Measurements from ENCODE around the gene ALK.

Gene ALK

GRCh38 chr2:29401994-29402393 lies 519.4 kb downstream of the ALK start:
- Histone ChIP-seq H3K9ac (ENCODE audit: low read length) (no peak overlapping the region), H3K36me3 (ENCODE audit: control insufficient read depth, low read depth, low read length) (no peaks in the 10 kb centered on the region), H3K4me1 (ENCODE audit: control insufficient read depth, low read depth, low read length) (peaks cover 6% of the 10 kb centered on the region), H3K9me3 (ENCODE audit: control insufficient read depth, low read depth, low read length) (no peaks in the 10 kb centered on the region), H3K27ac (ENCODE audit: low read length) (no peak overlapping the region), H3K27me3 (ENCODE audit: control insufficient read depth, insufficient read depth, low read length) (no peaks in the 10 kb centered on the region), H3K4me3 (ENCODE audit: low read length) (no peak overlapping the region)

GRCh38 chr2:29400930-29401653 lies 520.3 kb downstream of the ALK start:
- H3K27me3 ChIP-seq (ENCODE audit: control insufficient read depth, insufficient read depth, low read length), result no peaks in the 10 kb centered on the region
- no peaks in the 10 kb centered on the region for H3K9me3 ChIP-seq (ENCODE audit: control insufficient read depth, low read depth, low read length)
- no peak overlapping the region for H3K4me3 ChIP-seq (ENCODE audit: low read length)
- no peaks in the 10 kb centered on the region for H3K36me3 ChIP-seq (ENCODE audit: control insufficient read depth, low read depth, low read length)
- no peak overlapping the region for H3K27ac ChIP-seq (ENCODE audit: low read length)
- no peak overlapping the region for H3K9ac ChIP-seq (ENCODE audit: low read length)
- peaks cover 6% of the 10 kb centered on the region for H3K4me1 ChIP-seq (ENCODE audit: control insufficient read depth, low read depth, low read length)

GRCh38 chr2:29398384-29399237 lies 522.8 kb downstream of the ALK start:
- no peaks in the 10 kb centered on the region for H3K36me3 ChIP-seq (ENCODE audit: control insufficient read depth, low read depth, low read length)

GRCh38 chr2:29397713-29398112 lies 523.7 kb downstream of the ALK start:
- Histone ChIP-seq H3K36me3 (ENCODE audit: control insufficient read depth, low read depth, low read length) (no peaks in the 10 kb centered on the region), H3K9me3 (ENCODE audit: control insufficient read depth, low read depth, low read length) (no peaks in the 10 kb centered on the region), H3K4me3 (ENCODE audit: low read length) (no peak overlapping the region), H3K27me3 (ENCODE audit: control insufficient read depth, insufficient read depth, low read length) (no peaks in the 10 kb centered on the region), H3K9ac (ENCODE audit: low read length) (no peak overlapping the region), H3K27ac (ENCODE audit: low read length) (no peak overlapping the region), H3K4me1 (ENCODE audit: control insufficient read depth, low read depth, low read length) (peaks cover 11% of the 10 kb centered on the region)

More at GRCh38 chr2:29398384-29399237, 522.8 kb downstream of the ALK start:
- Histone ChIP-seq H3K9ac (ENCODE audit: low read length) (no peak overlapping the region), H3K9me3 (ENCODE audit: control insufficient read depth, low read depth, low read length) (no peaks in the 10 kb centered on the region), H3K27me3 (ENCODE audit: control insufficient read depth, insufficient read depth, low read length) (no peaks in the 10 kb centered on the region), H3K27ac (ENCODE audit: low read length) (no peak overlapping the region), H3K4me3 (ENCODE audit: low read length) (no peak overlapping the region), H3K4me1 (ENCODE audit: control insufficient read depth, low read depth, low read length) (peaks cover 11% of the 10 kb centered on the region)

GRCh38 chr2:29397039-29397438 lies 524.3 kb downstream of the ALK start:
- Histone ChIP-seq H3K27ac (ENCODE audit: low read length) (no peak overlapping the region), H3K4me3 (ENCODE audit: low read length) (no peak overlapping the region), H3K9me3 (ENCODE audit: control insufficient read depth, low read depth, low read length) (no peaks in the 10 kb centered on the region), H3K27me3 (ENCODE audit: control insufficient read depth, insufficient read depth, low read length) (no peaks in the 10 kb centered on the region), H3K36me3 (ENCODE audit: control insufficient read depth, low read depth, low read length) (no peaks in the 10 kb centered on the region), H3K4me1 (ENCODE audit: control insufficient read depth, low read depth, low read length) (peaks cover 11% of the 10 kb centered on the region), H3K9ac (ENCODE audit: low read length) (no peak overlapping the region)

- H3K9ac ChIP-seq (ENCODE audit: low read length), result no peak overlapping the region
- H3K36me3 ChIP-seq (ENCODE audit: control insufficient read depth, low read depth, low read length), result no peaks in the 10 kb centered on the region
- no peaks in the 10 kb centered on the region for H3K9me3 ChIP-seq (ENCODE audit: control insufficient read depth, low read depth, low read length)
- peaks cover 11% of the 10 kb centered on the region for H3K4me1 ChIP-seq (ENCODE audit: control insufficient read depth, low read depth, low read length)
- H3K4me3 ChIP-seq (ENCODE audit: low read length), result no peak overlapping the region
- H3K27me3 ChIP-seq (ENCODE audit: control insufficient read depth, insufficient read depth, low read length), result no peaks in the 10 kb centered on the region
- H3K27ac ChIP-seq (ENCODE audit: low read length), result no peak overlapping the region
These were observed 526.4 kb downstream of the ALK start for GRCh38 chr2:29394981-29395350.

- Histone ChIP-seq H3K9ac (ENCODE audit: low read length) (no peak overlapping the region), H3K4me1 (ENCODE audit: control insufficient read depth, low read depth, low read length) (peaks cover 11% of the 10 kb centered on the region), H3K9me3 (ENCODE audit: control insufficient read depth, low read depth, low read length) (no peaks in the 10 kb centered on the region)
These were observed 526.9 kb downstream of the ALK start for GRCh38 chr2:29394311-29394980.

GRCh38 chr2:29393676-29394075 lies 527.7 kb downstream of the ALK start:
- Histone ChIP-seq H3K4me1 (ENCODE audit: control insufficient read depth, low read depth, low read length) (peaks cover 10% of the 10 kb centered on the region), H3K9ac (ENCODE audit: low read length) (no peak overlapping the region), H3K9me3 (ENCODE audit: control insufficient read depth, low read depth, low read length) (no peaks in the 10 kb centered on the region), H3K36me3 (ENCODE audit: control insufficient read depth, low read depth, low read length) (no peaks in the 10 kb centered on the region), H3K27ac (ENCODE audit: low read length) (no peak overlapping the region), H3K27me3 (ENCODE audit: control insufficient read depth, insufficient read depth, low read length) (no peaks in the 10 kb centered on the region), H3K4me3 (ENCODE audit: low read length) (no peak overlapping the region)

More at GRCh38 chr2:29394311-29394980, 526.9 kb downstream of the ALK start:
- Histone ChIP-seq H3K36me3 (ENCODE audit: control insufficient read depth, low read depth, low read length) (no peaks in the 10 kb centered on the region), H3K27me3 (ENCODE audit: control insufficient read depth, insufficient read depth, low read length) (no peaks in the 10 kb centered on the region), H3K4me3 (ENCODE audit: low read length) (no peak overlapping the region), H3K27ac (ENCODE audit: low read length) (no peak overlapping the region)

GRCh38 chr2:29392774-29393173 lies 528.6 kb downstream of the ALK start:
- Histone ChIP-seq H3K9ac (ENCODE audit: low read length) (no peak overlapping the region), H3K27ac (ENCODE audit: low read length) (no peak overlapping the region), H3K9me3 (ENCODE audit: control insufficient read depth, low read depth, low read length) (no peaks in the 10 kb centered on the region), H3K4me3 (ENCODE audit: low read length) (no peak overlapping the region), H3K4me1 (ENCODE audit: control insufficient read depth, low read depth, low read length) (peaks cover 5% of the 10 kb centered on the region), H3K27me3 (ENCODE audit: control insufficient read depth, insufficient read depth, low read length) (no peaks in the 10 kb centered on the region), H3K36me3 (ENCODE audit: control insufficient read depth, low read depth, low read length) (no peaks in the 10 kb centered on the region)

- Histone ChIP-seq H3K4me1 (ENCODE audit: control insufficient read depth, low read depth, low read length) (peaks cover 4% of the 10 kb centered on the region), H3K9me3 (ENCODE audit: control insufficient read depth, low read depth, low read length) (no peaks in the 10 kb centered on the region), H3K4me3 (ENCODE audit: low read length) (no peak overlapping the region), H3K36me3 (ENCODE audit: control insufficient read depth, low read depth, low read length) (no peaks in the 10 kb centered on the region), H3K27me3 (ENCODE audit: control insufficient read depth, insufficient read depth, low read length) (no peaks in the 10 kb centered on the region), H3K27ac (ENCODE audit: low read length) (no peak overlapping the region), H3K9ac (ENCODE audit: low read length) (no peak overlapping the region)
These were observed 531.2 kb downstream of the ALK start for GRCh38 chr2:29390136-29390535.

GRCh38 chr2:29389686-29390085 lies 531.7 kb downstream of the ALK start:
- Histone ChIP-seq H3K27me3 (ENCODE audit: control insufficient read depth, insufficient read depth, low read length) (no peaks in the 10 kb centered on the region), H3K4me3 (ENCODE audit: low read length) (no peak overlapping the region), H3K36me3 (ENCODE audit: control insufficient read depth, low read depth, low read length) (no peaks in the 10 kb centered on the region), H3K9me3 (ENCODE audit: control insufficient read depth, low read depth, low read length) (no peaks in the 10 kb centered on the region), H3K4me1 (ENCODE audit: control insufficient read depth, low read depth, low read length) (no peaks in the 10 kb centered on the region), H3K9ac (ENCODE audit: low read length) (no peak overlapping the region), H3K27ac (ENCODE audit: low read length) (no peak overlapping the region)

Data from iPS-18a (cell line).